RWPE2 (cell line): ENCODE results near the gene DOK5.
A peak's percentile ranks its signal among the peaks of the same experiment; 100 is the strongest.

Experiments used
- ATAC-seq: fragments of 200-7000 bp; cut with Tn5 transposase; 3 replicates; pipeline ENCODE4 v1.9.1; 2021; ENCODE audit warnings: low read depth
- DNase-seq: peaks from one replicate; pipeline ENCODE4 v3.0.0-alpha.2; 2020; ENCODE audit warnings: low spot score
- H3K27ac ChIP-seq: fragments of 450-650 bp; 2 replicates; pipeline ENCODE4 v1.5.1; 2017; ENCODE audit warnings: mild to moderate bottlenecking; ENCODE audit not compliant: poor library complexity, severe bottlenecking
- H3K27me3 ChIP-seq: fragments of 250-450 bp; sonication (Bioruptor Pico); 2 replicates; pipeline ENCODE4 v1.5.1; 2021; ENCODE audit warnings: mild to moderate bottlenecking, moderate library complexity; ENCODE audit not compliant: insufficient read depth, poor library complexity, severe bottlenecking
- H3K36me3 ChIP-seq: fragments of 250-450 bp; sonication (Bioruptor Pico); 2 replicates; pipeline ENCODE4 v1.5.1; 2020; ENCODE audit warnings: low read depth, mild to moderate bottlenecking, moderate library complexity
- H3K4me1 ChIP-seq: fragments of 250-450 bp; sonication (Bioruptor Pico); 2 replicates; pipeline ENCODE4 v1.5.1; 2021; ENCODE audit warnings: mild to moderate bottlenecking, moderate library complexity; ENCODE audit not compliant: insufficient read depth, poor library complexity, severe bottlenecking
- H3K4me3 ChIP-seq: fragments of 250-450 bp; sonication (Bioruptor Pico); 2 replicates; pipeline ENCODE4 v1.5.1; 2021; ENCODE audit warnings: mild to moderate bottlenecking, moderate library complexity; ENCODE audit not compliant: severe bottlenecking
- H3K9me3 ChIP-seq: fragments of 250-450 bp; sonication (Bioruptor Pico); 2 replicates; pipeline ENCODE4 v1.5.1; 2021; ENCODE audit warnings: mild to moderate bottlenecking, moderate library complexity; ENCODE audit not compliant: severe bottlenecking
- CTCF ChIP-seq: fragments of 450-650 bp; IDR thresholded peaks from one replicate; pipeline ENCODE4 v1.5.1; 2017; ENCODE audit warnings: mild to moderate bottlenecking, moderate library complexity; ENCODE audit not compliant: poor library complexity, severe bottlenecking

The DOK5 gene

GRCh38 chr20:54642864-54643667 lies 167.7 kb downstream of the DOK5 start:
- no peak; the same call in 2 of the 3 replicates for ATAC-seq
- no peak for DNase-seq
- no peak for TF ChIP-seq CTCF
- no peaks in the 10 kb centered on the region for H3K9me3 ChIP-seq
- H3K4me1 ChIP-seq, result no peaks in the 10 kb centered on the region
- H3K4me3 ChIP-seq, result no peak overlapping the region
- no peaks in the 10 kb centered on the region for H3K36me3 ChIP-seq
- peaks cover 3% of the 10 kb centered on the region for H3K27me3 ChIP-seq
- no peak overlapping the region for H3K27ac ChIP-seq

GRCh38 chr20:54643761-54644160 lies 168.4 kb downstream of the DOK5 start:
- Histone ChIP-seq H3K27ac (no peak overlapping the region), H3K27me3 (peaks cover 3% of the 10 kb centered on the region), H3K4me1 (no peaks in the 10 kb centered on the region), H3K36me3 (no peaks in the 10 kb centered on the region), H3K4me3 (no peak overlapping the region), H3K9me3 (no peaks in the 10 kb centered on the region)
- peak; percentile 91 for DNase-seq
- ATAC-seq, result peak; percentile 96
- TF ChIP-seq CTCF, result no peak

- Histone ChIP-seq H3K27ac (no peak overlapping the region), H3K4me1 (no peaks in the 10 kb centered on the region), H3K4me3 (no peak overlapping the region), H3K9me3 (no peaks in the 10 kb centered on the region), H3K36me3 (no peaks in the 10 kb centered on the region), H3K27me3 (peaks cover 7% of the 10 kb centered on the region)
- DNase-seq (no peak), ATAC-seq (no peak)
- no peak for TF ChIP-seq CTCF
These were observed 170.2 kb downstream of the DOK5 start for GRCh38 chr20:54645445-54646155.

GRCh38 chr20:54646156-54646517 lies 170.7 kb downstream of the DOK5 start:
- DNase-seq (no peak), ATAC-seq (no peak)
- Histone ChIP-seq H3K4me1 (no peaks in the 10 kb centered on the region), H3K36me3 (no peaks in the 10 kb centered on the region), H3K4me3 (no peak overlapping the region), H3K27me3 (peaks cover 13% of the 10 kb centered on the region), H3K9me3 (no peaks in the 10 kb centered on the region), H3K27ac (no peak overlapping the region)
- TF ChIP-seq CTCF, result no peak
